Aorta (tissue), 5 donors: ENCODE results near the gene ADGRL3. TPM values are rescaled to one million over a fixed set of nuclear protein-coding genes. Genes with fewer than 3 reads are reported as not detected.

Experiments used
- ATAC-seq: fragments of 200-7000 bp; cut with Tn5 transposase; one replicate; pipeline ENCODE4 v1.9.1; 2022; ENCODE audit warnings: moderate library complexity; ENCODE audit not compliant: low FRiP score
- DNase-seq, 2 donors: peaks; one replicate each; pipeline ENCODE4 v3.0.0-alpha.2; 2020
- H3K27ac ChIP-seq, 2 donors: one replicate each; pipeline ENCODE4 v1.5.1; 2013; ENCODE audit warnings: low read length in 2 of 2, mild to moderate bottlenecking in 2 of 2, moderate library complexity in 2 of 2, control low read depth in 1 of 2, inconsistent platforms in 1 of 2, low read depth in 1 of 2
- H3K27me3 ChIP-seq, 2 donors: one replicate each; pipeline ENCODE4 v1.6.1; 2013; ENCODE audit warnings: control low read depth in 1 of 2, low read length in 1 of 2, mild to moderate bottlenecking in 1 of 2, moderate library complexity in 1 of 2; ENCODE audit not compliant: insufficient read depth in 2 of 2, control insufficient read depth in 1 of 2
- H3K36me3 ChIP-seq, 2 donors: one replicate each; pipeline ENCODE4 v1.6.1; 2013; ENCODE audit warnings: control low read depth in 1 of 2, low read length in 1 of 2, mild to moderate bottlenecking in 1 of 2; ENCODE audit not compliant: insufficient read depth in 2 of 2, control insufficient read depth in 1 of 2
- H3K4me1 ChIP-seq, 2 donors: one replicate each; pipeline ENCODE4 v1.6.1; 2013; ENCODE audit warnings: low read length in 2 of 2, control low read depth in 1 of 2, mild to moderate bottlenecking in 1 of 2, moderate library complexity in 1 of 2; ENCODE audit not compliant: insufficient read depth in 2 of 2, control insufficient read depth in 1 of 2
- H3K4me3 ChIP-seq, 2 donors: one replicate each; pipeline ENCODE4 v1.5.1; 2013; ENCODE audit warnings: low read length in 2 of 2, control low read depth in 1 of 2, mild to moderate bottlenecking in 1 of 2
- H3K9me3 ChIP-seq: one replicate; pipeline ENCODE4 v1.6.1; 2013; ENCODE audit warnings: mild to moderate bottlenecking, low read length; ENCODE audit not compliant: control insufficient read depth
- WGBS, 2 donors: extraction: QIAGEN DNeasy Blood & Tissue Kit; methylation state at CpG; one replicate each; pipeline ENCODE4 v1.1.7; 2013; 5-methylcytosine and 5-hydroxymethylcytosine counted together
- intact Hi-C, 2 donors: fragments of 100-400 bp; cut with DNase I; formaldehyde crosslinking; loops; one replicate each; pipeline versions ENCODE4 v1.14.2 to v1.15.0; 2022
- polyA plus RNA-seq, 2 donors: library from polyadenylated mRNA; stranded (reverse); fragments of 200-250 nt; gene quantifications; one replicate each; pipeline ENCODE4 v1.2.3, GENCODE V29; 2013
- total RNA-seq, 2 donors: library from RNA; stranded (reverse); fragmentation: NEBNext Ultra II Directional; extraction: Animal tissue kit (Norgen Biotek cat#: 25700); gene quantifications; one replicate each; pipeline ENCODE4 v1.2.1, GENCODE V29; 2021
- donor health status: healthy with polysubstance abuse.
- donor health status: Bipolar disorder and iron deficiency.
- donor health status: DM: no; HTN: no; CAD: no.
- donor health status: DM: no; HTN: no; CAD: no.
- donor health status: DM: yes; HTN: yes; CAD: no.

Gene ADGRL3
- total and polyA plus RNA-seq, 4 donors = 1.8 to 110 (median 20.7) TPM

DNA sequence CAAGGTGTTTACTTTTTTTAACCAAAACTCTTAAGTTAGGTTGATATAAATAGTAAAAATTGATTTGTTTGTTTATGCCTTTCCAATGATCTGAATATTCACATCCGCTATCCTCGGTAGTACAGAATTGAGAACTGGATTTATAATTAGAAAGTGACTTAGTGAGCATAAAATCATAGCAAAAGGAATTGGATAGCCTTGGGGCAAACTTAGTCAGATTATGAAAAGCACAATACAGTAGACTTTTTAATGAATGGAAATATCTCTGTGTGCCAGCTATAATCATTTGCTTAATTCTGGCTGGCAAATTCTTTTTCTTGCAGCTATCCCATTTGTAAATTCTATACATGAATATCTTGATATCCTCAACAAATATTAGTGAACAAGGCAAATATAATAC lies 713.5 kb downstream of the ADGRL3 start:
- intact Hi-C loops = no loop called here
- Histone ChIP-seq H3K9me3 (no peaks in the 10 kb centered on the region), H3K36me3 (no peaks in the 10 kb centered on the region), H3K27me3 (no peaks in the 10 kb centered on the region), H3K27ac (no peak overlapping the region), H3K4me3 (no peak overlapping the region), H3K4me1 (no peaks in the 10 kb centered on the region)
- ATAC-seq (no peak), DNase-seq (no peak)
- 88 to 93% methylated on average over 2 of the region's 2 CpGs for WGBS, 2 donors

DNA sequence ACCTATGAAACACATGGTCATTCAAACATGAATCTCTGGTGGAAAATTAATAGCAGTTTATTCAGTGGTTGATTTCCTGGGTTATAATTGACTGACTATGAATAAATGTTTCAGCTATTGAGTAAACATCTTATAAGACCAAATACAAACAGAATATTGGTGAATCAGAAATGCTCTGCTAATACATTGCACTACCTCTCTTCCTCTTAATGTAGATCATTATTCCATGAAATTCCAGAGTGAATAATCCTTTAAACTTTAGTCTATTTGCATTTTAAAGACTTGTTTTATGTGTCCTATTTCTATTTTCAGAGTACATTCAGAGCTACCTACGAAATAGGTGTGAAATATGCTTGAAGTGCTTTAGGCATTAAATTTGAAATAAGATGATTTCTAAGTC lies 715.4 kb downstream of the ADGRL3 start:
- DNase-seq (no peak), ATAC-seq (no peak)
- H3K27me3 ChIP-seq = no peaks in the 10 kb centered on the region
- no peaks in the 10 kb centered on the region for H3K36me3 ChIP-seq
- 97 to 98% methylated on average over 1 of the region's 1 CpG for WGBS, 2 donors
- no peak overlapping the region for H3K4me3 ChIP-seq
- no peaks in the 10 kb centered on the region for H3K9me3 ChIP-seq
- intact Hi-C loops = no loop called here
- no peaks in the 10 kb centered on the region for H3K4me1 ChIP-seq
- no peak overlapping the region for H3K27ac ChIP-seq

DNA sequence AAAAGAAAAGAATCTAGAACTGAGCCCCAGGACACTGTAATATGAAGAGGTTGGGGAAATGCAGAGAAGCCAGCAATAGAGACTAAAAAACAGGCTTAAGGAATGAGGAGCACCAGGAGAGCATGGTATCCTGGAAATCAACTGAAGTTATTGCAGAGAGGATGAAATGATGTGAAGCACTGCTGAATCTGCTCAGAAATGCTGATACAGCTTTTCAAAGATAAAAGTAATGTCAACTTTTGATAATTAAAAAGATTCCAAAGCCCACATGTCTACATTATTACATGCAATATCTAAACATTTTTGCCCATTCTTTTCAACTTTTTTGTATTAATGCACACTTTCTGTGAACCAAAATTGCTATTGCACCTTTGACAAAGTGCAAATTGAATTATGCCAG lies 718.4 kb downstream of the ADGRL3 start:
- no peak for ATAC-seq
- intact Hi-C loops = no loop called here
- Histone ChIP-seq H3K27me3 (no peaks in the 10 kb centered on the region), H3K9me3 (no peaks in the 10 kb centered on the region), H3K27ac (no peak overlapping the region), H3K4me3 (no peak overlapping the region), H3K36me3 (no peaks in the 10 kb centered on the region), H3K4me1 (peaks cover 0 to 2% of the 10 kb centered on the region in 2 donors)
- no peak for DNase-seq

DNA sequence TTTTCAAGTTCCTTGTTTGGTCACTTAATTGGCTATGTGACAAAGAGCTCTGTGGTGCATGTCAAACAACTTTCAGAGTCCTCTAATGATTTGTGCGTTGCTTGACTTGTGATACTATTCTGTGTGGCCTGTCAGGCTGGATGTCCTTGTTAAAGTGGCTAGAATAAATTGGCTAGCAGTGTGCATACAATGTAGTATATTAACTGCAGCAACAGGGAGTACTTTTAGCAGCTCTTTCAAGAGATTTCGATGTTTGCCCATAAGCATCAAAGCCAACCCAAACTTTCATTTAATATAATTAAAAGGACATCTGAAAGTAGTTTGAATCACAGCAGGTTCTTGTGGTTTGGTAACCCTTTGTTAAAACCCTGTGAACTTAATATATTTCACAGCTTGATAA lies 718.9 kb downstream of the ADGRL3 start:
- H3K4me3 ChIP-seq = no peak overlapping the region
- intact Hi-C loops = no loop called here
- no peaks in the 10 kb centered on the region for H3K27me3 ChIP-seq
- DNase-seq (no peak), ATAC-seq (no peak)
- no peaks in the 10 kb centered on the region for H3K9me3 ChIP-seq
- H3K27ac ChIP-seq = no peak overlapping the region
- H3K36me3 ChIP-seq = no peaks in the 10 kb centered on the region
- 83 to 85% methylated on average over 2 of the region's 2 CpGs for WGBS, 2 donors
- peaks cover 0 to 2% of the 10 kb centered on the region in 2 donors for H3K4me1 ChIP-seq

DNA sequence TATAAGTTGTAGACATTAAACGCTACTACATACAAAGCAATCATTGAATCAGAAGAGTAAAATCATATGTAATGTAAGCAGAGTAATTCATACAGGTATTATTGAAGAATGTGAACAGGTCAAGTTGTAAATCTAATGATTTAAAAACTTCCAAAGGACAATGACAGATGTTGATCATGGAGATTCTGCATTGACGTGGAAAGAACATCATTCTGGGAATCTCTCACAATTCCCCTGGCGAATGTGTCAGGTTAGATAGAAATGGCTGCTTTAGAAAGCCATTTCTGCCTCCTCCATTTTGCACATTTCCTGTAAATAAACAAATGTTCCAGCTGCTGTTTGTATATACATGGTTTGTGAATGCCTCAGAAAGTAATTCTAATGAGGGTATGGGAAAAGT lies 719.4 kb downstream of the ADGRL3 start:
- H3K27me3 ChIP-seq = no peaks in the 10 kb centered on the region
- DNase-seq (no peak), ATAC-seq (no peak)
- intact Hi-C loops = no loop called here
- WGBS, 2 donors = 98 to 99% methylated on average over 3 of the region's 3 CpGs
- peaks cover 0 to 2% of the 10 kb centered on the region in 2 donors for H3K4me1 ChIP-seq
- no peaks in the 10 kb centered on the region for H3K36me3 ChIP-seq
- H3K9me3 ChIP-seq = no peaks in the 10 kb centered on the region
- H3K27ac ChIP-seq = no peak overlapping the region
- H3K4me3 ChIP-seq = no peak overlapping the region

DNA sequence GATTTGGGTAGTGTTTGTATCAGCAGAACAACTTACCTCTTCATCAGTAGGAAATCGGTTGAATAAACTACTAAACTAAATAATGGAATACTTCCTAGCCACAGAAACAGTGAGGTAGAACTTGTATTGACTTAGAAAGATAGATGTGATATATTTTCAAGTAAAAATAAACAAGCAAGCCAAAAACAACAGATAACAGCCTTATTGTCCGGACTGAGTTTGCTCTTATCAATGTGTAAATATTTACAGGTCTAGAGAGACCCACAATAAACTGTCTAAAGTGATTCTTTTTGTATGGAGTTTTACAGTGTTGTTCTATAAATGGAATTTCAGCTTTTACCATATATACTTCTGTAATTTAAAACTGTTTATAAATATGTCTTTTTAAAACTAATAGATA lies 721.8 kb downstream of the ADGRL3 start:
- intact Hi-C loops = no loop called here
- ATAC-seq (no peak), DNase-seq (no peak)
- Histone ChIP-seq H3K4me3 (no peak overlapping the region), H3K27me3 (no peaks in the 10 kb centered on the region), H3K4me1 (peaks cover 0 to 2% of the 10 kb centered on the region in 2 donors), H3K27ac (no peak overlapping the region), H3K9me3 (no peaks in the 10 kb centered on the region), H3K36me3 (no peaks in the 10 kb centered on the region)
- 11 to 15% methylated on average over 2 of the region's 2 CpGs for WGBS, 2 donors

DNA sequence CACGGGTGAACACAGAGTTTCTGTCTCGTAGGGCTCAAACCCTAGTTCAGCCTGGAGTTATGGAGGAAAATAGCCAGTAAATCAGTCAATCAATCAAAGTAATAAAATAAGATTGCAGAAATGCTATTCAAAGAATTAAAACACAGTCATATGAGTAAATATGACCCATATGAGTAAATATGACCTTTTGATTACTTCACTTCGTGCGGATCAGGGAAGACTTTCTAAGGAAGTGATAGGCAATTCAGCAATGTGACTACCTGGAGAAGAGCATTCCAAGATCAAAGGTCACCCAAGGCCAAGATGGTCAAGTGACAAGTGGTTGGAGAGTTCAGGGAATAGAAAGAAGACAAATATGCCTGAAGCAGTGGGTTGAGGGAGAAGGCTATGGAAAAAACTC lies 722.6 kb downstream of the ADGRL3 start:
- Histone ChIP-seq H3K4me1 (peaks cover 0 to 2% of the 10 kb centered on the region in 2 donors), H3K4me3 (no peak overlapping the region), H3K36me3 (no peaks in the 10 kb centered on the region), H3K27me3 (no peaks in the 10 kb centered on the region), H3K27ac (no peak overlapping the region), H3K9me3 (no peaks in the 10 kb centered on the region)
- WGBS, 2 donors = 89 to 94% methylated on average over 4 of the region's 4 CpGs
- ATAC-seq (no peak), DNase-seq (no peak)
- intact Hi-C loops = no loop called here

DNA sequence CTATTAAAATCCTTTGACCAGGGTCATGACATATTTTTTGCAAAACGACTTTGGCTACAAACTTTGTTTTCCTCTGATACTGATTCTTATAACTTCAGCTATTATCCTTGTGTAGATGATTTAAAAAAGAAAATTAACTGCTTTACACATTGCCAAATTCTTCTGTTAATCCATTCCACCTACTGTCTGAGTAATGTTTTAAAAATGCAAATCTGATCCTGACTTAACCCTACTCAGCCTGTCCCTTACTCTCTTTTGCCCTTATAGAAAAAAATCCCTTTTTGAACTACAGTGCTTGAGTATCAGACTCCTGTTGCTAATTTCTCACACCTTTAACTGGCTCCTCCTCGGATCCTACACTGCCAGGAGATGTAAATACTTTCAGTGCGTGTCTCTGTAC lies 723.1 kb downstream of the ADGRL3 start:
- WGBS, 2 donors = 50 to 58% methylated on average over 3 of the region's 3 CpGs
- ATAC-seq (no peak), DNase-seq (no peak)
- H3K27ac ChIP-seq = no peak overlapping the region
- intact Hi-C loops = no loop called here
- H3K4me3 ChIP-seq = no peak overlapping the region
- peaks cover 0 to 2% of the 10 kb centered on the region in 2 donors for H3K4me1 ChIP-seq
- no peaks in the 10 kb centered on the region for H3K9me3 ChIP-seq
- no peaks in the 10 kb centered on the region for H3K27me3 ChIP-seq
- no peaks in the 10 kb centered on the region for H3K36me3 ChIP-seq

DNA sequence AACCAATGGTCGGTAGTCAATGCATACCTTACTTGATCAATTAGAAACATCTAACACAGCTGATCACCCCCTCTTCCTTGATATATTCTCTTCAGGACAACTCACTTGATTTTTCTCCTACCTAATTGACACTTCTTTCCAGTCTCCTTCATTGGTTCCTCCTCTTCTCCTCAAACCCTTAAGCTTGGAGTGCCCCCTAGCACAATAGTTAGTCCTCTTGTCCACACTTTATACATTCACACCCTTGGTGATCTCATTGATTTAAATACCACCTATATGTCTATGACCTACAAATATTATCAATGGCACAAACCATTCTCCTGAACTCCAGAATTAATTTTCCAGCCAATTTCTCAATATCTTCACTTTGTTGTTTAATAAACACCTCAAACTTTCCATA lies 724.0 kb downstream of the ADGRL3 start:
- intact Hi-C loops = no loop called here
- H3K9me3 ChIP-seq = no peaks in the 10 kb centered on the region
- DNase-seq = no peak
- WGBS, 2 donors = 97 to 100% methylated on average over 1 of the region's 1 CpG
- no peak overlapping the region for H3K27ac ChIP-seq
- no peaks in the 10 kb centered on the region for H3K36me3 ChIP-seq
- H3K4me1 ChIP-seq = peaks cover 0 to 2% of the 10 kb centered on the region in 2 donors
- H3K4me3 ChIP-seq = no peak overlapping the region
- no peak for ATAC-seq
- no peaks in the 10 kb centered on the region for H3K27me3 ChIP-seq
